Right lobe of liver (tissue), 4 donors: ENCODE data around the gene CCDC152.

Experiments used
- POLR2A ChIP-seq: fragments of 450-650 bp; IDR thresholded peaks from one replicate; pipeline ENCODE4 v1.6.1; 2017; ENCODE audit warnings: antibody characterized with exemption, mild to moderate bottlenecking
- TF ChIP-seq, protein P1 (sequence below), 4 donors: fragments of 200-600 bp in 3 of 4; fragments of 450-650 bp in 1 of 4; IDR thresholded peaks; one replicate each; pipeline versions ENCODE4 v1.5.1 to v1.8.0; 2016 to 2022; ENCODE audit warnings: antibody characterized with exemption in 4 of 4, mild to moderate bottlenecking in 2 of 4
- donor health status: DM: no; HTN: no; CAD: no.
- donor health status: DM: no; HTN: no; CAD: no.
- donor health status: DM: no; HTN: yes; CAD: no.

- no peak for TF ChIP-seq POLR2A
- TF ChIP-seq, protein P1, sequence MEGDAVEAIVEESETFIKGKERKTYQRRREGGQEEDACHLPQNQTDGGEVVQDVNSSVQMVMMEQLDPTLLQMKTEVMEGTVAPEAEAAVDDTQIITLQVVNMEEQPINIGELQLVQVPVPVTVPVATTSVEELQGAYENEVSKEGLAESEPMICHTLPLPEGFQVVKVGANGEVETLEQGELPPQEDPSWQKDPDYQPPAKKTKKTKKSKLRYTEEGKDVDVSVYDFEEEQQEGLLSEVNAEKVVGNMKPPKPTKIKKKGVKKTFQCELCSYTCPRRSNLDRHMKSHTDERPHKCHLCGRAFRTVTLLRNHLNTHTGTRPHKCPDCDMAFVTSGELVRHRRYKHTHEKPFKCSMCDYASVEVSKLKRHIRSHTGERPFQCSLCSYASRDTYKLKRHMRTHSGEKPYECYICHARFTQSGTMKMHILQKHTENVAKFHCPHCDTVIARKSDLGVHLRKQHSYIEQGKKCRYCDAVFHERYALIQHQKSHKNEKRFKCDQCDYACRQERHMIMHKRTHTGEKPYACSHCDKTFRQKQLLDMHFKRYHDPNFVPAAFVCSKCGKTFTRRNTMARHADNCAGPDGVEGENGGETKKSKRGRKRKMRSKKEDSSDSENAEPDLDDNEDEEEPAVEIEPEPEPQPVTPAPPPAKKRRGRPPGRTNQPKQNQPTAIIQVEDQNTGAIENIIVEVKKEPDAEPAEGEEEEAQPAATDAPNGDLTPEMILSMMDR (IDR thresholded peaks at IDR 0.05) = no peak
These were observed 5.2 kb downstream of the CCDC152 start for GRCh38 chr5:42761791-42762190.
